RKO (cell line): ENCODE measurements around the gene SASH1.

ENCODE experiments used
- DNase-seq: peaks from one replicate; pipeline ENCODE4 v3.0.0-alpha.2; 2016; ENCODE audit warnings: low spot score

The SASH1 gene

DNA sequence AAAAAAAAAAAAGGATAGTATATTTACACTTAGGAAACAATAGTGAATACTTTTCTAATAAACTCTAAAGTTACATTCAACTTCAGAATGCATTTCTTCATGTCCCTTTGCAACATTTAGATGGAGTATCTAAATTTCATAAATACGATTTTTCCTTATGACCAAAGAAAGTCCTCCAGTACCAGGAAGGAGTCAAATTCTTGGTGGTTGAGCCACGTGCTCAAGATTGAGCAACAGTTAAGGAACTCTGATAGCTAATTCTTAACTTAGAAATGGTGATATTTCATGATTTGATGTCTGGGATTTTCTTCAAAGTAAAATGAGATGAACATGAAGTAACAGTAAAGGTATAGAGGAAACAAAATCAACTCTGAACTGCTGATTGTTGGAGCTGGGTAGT lies 92.7 kb downstream of the SASH1 start:
- DNase-seq: no peak

DNA sequence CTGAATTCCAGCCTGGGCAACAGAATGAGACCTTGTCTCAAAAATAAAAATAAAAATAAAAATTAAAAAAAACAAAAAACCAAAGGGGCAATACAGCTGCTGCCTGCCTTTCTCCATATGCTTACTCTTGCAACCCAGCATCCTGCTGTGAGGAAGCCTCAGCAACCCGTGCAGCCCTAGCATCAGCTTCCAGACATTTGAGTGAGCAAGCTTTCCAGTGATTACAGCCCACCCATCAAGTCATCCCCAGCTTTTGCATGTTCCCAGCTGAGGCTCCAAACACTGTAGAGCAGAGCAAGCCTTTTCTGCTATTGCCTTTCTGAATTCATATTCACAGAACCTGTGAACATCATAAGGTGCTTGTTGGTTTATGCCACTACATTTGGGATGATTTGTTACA lies 93.8 kb downstream of the SASH1 start:
- DNase-seq: no peak

DNA sequence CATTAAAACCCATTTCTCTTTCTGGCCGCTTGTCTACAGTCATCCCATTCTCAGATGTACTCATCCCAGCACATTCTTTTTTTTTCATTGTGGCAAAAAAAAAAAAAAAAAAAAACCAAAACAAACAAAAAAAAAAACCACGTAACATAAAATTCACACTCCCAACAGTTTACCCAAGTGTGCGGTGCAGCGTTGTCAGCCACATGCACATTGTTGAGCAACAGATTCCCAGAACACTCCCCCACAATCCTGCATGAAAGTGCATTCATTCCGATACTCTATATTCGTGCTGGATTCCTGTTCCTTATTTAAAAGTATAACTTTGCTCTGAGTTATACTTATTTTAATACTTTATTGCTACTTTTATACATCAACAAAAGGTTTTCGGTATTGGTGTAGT lies 96.0 kb downstream of the SASH1 start:
- DNase-seq: no peak

DNA sequence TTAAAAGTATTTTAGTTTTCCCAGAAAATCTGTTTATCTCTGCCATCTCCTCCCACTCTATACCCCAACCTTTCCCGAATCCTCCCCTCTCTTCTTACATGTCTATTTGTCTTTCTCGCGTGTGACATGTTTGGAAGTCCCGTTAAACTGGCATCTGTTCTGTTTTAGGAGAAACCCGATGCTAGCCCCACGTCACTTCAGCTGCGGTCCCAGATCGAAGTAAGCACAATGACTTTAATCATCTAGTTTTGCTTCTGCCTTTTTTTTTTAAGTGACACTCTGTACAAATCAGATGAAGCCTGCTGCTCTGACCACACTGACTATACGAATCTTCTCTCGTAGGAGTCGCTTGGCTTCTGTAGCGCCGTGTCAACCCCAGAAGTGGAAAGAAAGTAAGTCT lies 97.4 kb downstream of the SASH1 start:
- DNase-seq: no peak

DNA sequence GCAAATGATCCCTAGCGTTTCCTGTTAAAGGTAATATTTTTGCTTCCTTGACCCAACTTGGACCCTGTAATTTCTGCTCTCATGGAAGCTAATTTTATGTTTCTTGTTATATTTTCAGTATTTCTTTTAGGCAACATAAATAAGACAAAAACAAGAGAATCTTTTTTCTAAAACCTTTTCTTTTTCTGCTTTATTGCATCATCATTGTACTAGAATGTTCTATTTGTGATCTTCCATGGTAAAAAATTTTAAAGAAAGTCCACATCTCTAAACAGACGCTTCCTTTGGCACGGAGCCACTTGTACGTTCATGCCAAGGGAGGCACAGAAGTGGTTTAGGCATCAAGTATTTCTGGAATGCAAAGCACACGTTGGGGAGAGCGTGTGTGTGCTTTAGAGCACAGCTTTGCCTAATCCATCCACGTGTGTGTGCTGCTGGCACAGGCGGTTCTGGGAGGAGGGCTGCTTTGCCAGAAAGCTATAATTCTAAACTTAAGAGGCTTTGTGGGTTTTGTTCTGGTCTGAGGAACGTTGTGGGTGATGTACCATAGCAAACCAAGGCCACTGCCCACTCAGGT lies 98.3 kb downstream of the SASH1 start:
- no peak for DNase-seq

DNA sequence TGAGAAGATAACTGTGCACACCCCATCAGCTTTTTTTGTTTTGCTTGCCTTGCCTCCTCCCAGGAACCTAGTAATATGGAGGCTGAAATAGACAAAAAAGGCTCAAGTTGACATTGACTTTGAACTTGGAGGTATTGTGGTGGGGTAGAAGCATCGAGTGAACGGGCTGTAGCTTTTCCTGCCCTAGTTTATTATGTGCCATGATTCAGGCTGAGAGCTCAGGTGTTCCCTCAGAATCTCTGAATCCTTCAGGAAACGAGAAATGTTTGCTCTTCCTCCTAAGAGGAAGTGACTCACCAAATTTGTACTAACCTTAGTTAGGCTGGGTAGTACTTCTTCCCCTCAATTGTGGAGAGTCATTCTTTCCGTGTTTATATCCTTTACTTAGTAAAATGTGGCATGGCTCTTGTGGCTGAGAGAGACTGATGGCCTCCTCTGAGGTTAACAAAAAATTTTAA lies 98.8 kb downstream of the SASH1 start:
- peak; percentile 58 for DNase-seq

DNA sequence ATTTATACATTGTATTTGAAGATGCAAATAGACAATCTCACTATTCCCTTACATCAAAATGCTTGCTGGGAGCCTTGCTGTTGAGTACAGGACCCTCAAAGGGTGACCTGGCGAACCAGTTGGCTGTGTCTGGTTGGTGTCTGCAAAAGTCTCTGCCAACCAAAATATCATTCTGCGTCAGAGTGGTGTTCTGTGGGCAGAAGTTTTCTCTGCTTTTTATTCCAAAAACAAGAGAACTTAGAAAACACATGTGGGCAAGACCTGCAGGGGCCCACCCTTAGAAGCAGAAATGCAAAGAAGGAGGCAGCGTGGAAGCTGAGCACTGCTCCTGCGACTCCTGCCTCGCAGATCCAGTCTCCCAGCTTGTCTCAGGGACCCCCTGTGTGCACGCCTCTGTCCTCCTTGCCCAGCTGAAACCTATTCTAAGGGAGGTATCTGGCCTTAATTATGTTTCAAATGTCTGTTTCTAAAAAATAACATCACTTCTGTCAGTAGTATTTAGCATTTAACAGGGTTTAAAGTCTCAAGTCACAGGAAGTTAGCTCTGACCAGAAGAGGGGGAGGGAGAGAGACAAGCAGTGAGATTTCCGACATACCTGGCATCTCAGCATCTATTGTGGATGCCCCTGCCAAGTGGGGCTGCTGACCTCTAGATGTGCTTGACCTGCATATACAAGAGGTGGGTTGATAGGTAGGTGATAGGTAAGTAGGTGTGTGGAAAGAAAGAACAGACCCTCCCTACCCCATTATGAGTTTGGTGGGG lies 101.3 kb downstream of the SASH1 start:
- no peak for DNase-seq

DNA sequence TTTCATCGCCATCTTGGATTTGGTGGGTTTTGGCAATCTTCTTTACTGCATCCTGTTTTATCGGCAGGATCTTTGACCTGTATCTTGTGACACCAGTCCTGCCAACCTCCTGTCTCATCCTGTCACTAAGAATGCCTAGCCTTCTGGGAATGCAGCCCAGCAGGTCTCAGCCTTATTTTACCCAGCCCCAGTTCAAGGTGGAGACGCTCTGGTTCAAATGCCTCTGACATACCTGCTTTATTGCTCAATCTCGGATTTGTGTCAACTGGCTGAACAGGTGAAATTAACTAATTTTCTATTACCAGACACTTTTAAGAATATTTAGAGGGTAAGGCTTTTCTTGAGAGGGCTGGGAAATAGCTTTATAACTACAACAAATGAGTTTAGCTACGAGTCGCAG lies 102.5 kb downstream of the SASH1 start:
- DNase-seq: no peak

DNA sequence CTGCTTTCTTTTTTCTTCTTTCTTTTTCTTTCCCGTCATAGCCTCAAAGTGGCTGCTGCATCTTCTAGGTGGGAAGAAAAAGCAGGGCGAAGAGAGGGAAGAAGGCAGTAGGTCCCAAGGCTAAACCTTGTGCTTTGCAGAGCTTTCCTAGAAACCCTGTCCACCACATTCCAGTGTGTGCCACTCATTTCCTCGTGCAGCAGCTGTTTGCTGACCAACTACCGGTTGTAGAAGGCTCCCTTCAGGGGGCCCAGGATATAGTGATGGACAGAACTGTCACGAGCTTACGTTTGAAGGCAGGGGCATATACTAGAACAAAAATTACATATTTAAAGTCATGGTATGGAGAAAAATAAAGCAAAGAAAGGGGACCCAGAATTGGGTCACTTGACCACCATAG lies 103.0 kb downstream of the SASH1 start:
- DNase-seq: no peak

DNA sequence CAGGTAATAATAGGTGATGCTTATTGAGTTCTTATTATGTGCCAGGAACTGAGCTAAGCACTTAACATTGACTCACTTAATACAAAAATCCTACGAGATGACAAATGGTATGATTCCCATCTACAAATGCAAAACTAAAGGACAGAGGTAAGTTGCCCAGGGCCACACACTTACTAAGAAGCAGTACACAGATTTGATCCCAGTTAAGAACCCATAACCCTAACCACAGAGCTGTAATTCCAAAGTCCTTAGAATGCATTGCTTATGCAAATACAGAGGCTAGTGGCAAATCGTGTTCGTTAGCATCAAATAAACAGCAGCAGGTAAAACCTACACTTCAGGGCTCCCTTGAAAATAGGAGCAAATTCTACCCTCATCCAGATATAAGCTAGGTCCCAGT lies 104.0 kb downstream of the SASH1 start:
- no peak for DNase-seq

DNA sequence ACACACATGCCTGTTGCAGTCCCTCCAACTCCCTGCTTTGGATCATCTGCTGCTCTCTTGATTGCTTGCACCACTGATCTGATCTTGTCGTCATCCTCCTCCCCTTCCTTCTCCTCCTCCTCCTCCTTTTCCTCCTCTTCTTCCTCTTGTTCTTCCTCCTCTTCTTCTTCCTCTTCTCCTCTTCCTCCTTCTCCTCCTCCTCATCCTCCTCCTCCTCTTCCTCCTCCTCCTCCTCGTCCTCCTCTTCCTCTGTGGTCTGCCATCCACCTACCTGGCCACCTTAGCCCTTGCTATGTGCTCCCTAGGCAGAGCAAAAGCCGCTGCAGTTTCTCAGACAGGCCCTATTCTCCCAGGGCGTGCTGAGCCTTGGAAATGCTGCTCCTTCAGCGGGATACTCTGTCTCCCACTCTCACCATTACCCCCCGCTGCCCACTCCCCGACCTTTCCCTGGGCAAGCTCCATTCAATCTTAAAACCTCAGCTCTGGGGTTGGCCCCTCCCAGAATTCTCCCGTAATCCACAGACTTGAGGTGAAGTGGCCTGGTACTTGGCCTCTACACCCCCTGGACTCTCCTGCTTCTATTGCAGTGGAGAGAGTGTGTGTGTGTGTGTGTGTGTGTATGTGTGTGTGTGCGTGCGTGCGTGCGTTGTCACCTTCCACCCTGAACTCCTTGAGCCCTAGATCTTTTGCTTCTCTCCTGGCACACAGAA lies 105.0 kb downstream of the SASH1 start:
- no peak for DNase-seq

DNA sequence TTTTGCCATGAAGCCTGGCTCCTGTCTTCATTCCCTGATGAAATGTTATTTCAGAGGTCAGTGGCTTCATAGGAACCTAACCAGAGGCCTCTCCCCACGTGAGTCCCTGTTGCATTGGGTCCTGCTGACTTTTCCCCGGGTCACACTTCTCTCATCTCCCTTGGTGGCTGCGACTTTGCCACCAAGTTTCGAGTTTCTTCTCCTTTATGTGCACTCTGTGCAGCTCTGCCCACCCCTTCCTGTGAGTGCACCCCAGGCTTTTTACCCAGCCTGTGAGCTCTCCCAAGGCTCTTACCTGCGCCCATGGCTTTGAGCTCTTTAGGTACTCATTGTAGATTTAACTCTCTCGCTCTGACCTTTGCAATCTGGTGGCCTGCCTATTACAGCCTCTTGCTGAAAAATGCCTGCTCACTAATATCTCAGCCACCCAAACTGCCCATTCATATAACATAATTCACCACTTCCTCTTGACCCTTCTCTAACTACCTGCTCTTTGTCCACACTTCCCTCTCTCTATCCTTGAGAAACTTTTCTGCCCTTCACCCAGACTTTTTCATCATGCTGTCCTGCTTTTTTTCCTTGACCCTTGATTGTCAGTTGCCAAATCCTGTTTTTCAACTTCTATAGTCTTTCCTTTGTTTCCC lies 105.9 kb downstream of the SASH1 start:
- no peak for DNase-seq

DNA sequence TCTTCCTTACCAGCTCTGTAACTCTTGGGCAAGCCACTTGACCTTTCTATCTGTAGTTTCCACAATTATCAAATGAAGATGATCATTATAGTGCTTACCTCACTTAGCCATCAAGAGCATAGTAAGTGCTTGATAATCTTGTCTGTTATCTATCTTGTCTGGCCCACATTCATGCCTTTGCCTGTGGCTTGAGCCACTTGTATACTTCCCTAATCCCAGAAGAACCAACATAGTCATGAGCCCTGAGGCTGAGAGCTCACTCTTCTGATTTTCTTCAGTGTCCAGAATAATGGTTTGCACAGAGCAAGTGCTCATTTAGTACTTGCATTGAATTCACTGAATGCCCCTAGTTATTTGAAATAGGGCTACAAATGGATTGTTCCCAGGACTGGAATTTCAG lies 108.2 kb downstream of the SASH1 start:
- no peak for DNase-seq

DNA sequence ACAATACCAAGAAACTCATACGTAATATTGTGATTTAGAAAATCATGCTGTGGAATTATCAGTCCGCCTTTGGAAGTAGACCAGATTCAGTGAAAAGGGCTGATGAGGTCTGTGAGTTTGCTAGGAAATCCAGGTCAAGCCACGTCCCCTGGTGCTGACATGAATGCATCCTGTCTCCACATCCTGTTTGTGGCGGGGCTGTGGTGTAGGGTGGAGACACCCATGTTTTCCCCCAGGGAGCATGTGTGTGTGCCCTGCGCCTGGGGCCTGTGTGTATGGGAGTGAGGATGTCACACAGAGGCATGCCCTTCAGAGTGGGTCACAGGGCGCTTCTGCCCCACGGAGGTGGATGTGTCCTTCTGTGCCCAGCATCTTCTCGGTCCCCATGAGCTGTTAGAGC lies 109.1 kb downstream of the SASH1 start:
- no peak for DNase-seq

DNA sequence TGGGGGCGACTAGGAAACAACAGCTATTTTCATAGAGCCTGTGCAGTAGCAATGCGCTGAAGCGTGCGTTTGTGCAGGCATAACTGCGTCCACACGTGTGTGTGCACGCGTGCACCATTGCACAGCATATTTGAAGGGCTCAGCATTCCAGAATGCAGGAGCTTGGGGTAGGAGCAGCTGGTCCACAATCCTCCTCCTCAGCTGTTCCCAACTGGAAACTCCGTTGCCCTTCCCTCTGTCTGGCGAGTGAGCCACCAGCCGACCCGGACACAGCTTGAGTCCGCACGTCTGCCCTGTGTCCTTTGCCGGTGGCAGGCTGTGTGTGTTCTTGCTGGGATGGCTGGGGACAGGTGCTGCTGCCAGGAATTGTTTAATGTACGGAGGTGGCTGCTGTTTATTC lies 110.2 kb downstream of the SASH1 start:
- no peak for DNase-seq

DNA sequence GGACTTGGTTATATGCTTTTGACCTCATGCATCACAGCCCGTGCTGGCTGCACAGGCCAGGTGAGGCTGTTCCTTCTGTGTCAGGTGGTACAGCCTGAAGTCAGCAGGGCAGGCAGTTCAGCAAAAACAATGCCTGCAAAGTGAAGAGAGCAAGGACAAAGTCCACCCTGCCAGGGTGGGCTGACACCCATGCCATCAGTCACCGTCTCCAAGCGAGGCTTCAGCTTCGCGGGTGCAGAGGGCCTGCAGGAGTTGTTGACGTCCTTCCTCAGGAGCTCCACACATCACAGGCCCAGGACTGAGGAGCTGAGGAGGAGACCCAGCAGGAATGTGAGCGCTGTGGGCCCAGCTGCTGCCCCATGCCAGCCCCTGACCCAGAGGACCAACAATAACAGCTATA lies 111.3 kb downstream of the SASH1 start:
- DNase-seq: no peak

DNA sequence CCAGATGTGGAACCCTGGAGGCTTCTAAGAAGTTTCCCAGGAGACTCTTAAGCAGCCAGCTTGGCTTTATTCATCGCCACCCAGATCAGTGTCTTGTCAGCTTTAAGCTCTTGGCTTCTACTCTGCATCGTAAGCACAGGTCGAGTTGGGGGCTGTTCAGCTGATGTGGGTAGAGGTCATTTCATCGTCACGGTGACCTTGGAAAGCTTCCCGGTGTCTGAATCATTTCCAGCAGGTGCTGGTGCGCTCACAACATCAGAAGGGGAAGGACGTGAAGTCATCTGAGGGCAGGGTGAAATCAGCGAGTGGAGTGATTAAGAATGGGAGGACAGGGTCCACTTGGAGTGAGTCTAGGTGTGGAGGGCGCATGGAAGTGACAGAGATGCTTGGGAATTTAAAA lies 112.6 kb downstream of the SASH1 start:
- DNase-seq: peak; percentile 24

DNA sequence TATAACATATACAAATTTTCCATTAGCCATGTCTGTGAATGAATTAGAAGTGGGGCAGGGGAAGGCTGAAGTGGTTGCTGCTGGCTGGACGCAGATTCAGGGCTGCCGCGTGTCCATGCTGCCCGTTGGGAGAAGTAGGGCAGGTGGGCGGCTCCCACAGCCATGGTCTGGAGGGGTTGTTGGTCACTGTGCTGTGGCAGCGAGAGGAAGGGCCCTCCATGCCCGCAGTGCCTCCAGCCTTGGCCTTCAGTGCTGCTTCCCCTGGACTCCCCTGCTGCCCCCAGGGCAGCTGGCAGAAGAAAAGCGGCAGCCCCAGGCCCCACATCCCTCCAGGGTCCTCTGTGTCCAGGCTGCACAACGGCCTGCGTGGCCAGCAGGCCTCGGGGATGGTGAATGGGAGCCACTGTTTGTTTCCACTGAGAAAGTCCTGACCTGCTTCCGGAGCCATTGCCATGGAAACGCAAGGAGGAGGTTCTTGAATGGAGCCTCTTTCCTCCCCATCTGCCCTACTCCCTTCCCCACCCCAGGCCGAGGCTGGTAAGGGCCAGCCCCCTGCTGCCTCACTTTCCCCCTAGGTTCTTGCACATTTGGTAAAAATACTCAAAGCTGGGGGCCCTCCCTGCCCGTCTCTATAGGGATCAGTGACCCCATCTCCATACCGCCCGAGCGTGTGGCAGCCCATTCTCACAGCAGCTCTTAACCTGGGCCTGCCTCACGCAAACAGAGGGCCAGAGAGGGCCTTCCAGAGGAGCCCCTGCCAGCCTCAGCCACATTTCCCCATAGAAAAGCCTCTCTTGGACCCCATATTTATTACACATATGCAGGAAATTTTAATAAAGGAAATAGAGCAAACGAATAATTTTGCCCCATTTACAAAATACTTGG lies 113.3 kb downstream of the SASH1 start:
- DNase-seq: no peak

DNA sequence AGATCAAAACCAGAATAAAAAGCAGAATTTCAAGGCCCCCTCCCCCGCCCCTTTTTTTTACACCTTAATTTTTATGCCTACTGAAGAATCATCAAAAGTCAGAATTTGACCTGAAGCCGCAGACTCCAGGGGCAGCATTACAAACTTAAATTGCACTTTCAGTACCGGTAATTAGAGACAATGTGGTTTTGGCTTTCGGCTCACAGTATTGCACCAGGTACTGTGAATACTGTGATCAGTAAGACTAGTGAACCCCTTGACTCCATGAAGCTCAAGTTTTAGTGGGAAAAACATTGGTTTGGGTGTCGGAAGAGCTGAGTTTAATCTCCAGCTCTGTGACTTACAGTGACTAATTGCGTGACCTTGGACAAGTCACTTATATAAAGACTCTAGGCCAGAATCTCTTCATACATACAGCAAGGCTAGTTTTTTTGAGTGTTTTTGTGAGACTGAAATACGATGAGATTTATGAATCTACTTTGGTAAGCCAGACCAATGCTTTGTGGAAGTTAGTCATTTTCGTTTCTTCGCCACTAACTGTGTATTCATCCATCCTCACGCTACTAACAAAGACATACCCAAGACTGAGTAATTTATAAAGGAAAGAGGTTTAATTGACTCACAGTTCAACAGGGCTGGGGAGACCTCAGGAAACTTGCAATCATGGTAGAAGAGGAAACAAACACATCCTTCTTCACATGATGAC lies 114.7 kb downstream of the SASH1 start:
- peak; percentile 21 for DNase-seq

DNA sequence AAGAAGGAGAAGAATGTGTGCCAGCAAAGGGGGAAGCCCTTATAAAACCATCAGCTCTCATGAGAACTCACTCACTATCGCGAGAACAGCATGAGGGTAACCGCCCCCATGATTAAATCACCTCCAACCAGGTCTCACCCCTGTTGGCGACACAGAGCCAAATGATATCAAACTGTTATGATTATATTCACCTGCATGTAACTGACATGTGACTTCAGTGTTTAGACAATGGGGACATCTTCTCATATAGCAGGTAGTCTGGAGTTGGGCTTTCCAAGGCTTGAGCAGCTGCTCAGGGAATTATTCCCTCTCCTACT lies 115.2 kb downstream of the SASH1 start:
- DNase-seq: no peak

DNA sequence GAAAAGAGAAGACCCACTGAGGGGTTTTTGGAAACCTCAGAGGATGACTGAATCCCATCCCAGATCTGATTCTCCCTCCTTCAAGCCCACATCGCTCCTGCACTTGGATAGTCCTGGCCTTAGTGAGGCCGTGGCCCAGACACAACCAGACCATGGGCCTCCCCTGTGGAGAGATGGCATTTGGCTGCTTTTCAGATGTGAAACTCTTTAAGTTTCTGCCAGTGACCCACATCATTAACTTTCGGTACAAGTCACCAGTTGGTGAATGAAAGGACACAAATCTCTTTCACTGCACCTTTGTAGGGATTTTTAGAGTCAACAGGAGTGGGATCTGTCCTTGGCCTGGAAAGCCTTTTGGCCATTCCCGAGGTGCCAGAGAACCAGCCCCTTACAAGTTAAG lies 116.6 kb downstream of the SASH1 start:
- no peak for DNase-seq
